Measurements from ENCODE around the gene VAMP2. TPM values are rescaled to one million over a fixed set of nuclear protein-coding genes. Genes with fewer than 3 reads are reported as not detected.

The VAMP2 gene
- total and polyA plus RNA-seq, 9 of the 15 experiments (the other 6 are each of a cell fraction or from before 2014, with no cell fraction given): 2.3 to 31.8 (median 6.0) TPM

- no peak for TF ChIP-seq ZNF282 (CRISPR knock-in tag; IDR thresholded peaks at IDR 0.05)
- no peak for TF ChIP-seq PRMT5 (CRISPR knock-in tag; IDR thresholded peaks at IDR 0.05)
- no peak for TF ChIP-seq THAP12 (CRISPR knock-in tag; IDR thresholded peaks at IDR 0.05)
- no peak for TF ChIP-seq ZNF444 (CRISPR knock-in tag; IDR thresholded peaks at IDR 0.05)
- TF ChIP-seq HEY1 (CRISPR knock-in tag; IDR thresholded peaks at IDR 0.05; ENCODE audit: borderline replicate concordance): no peak
- TF ChIP-seq POLR3A (IDR thresholded peaks at IDR 0.05; ENCODE audit: borderline replicate concordance, extremely low read depth, insufficient read depth, insufficient read length): peak; percentile 86
- TF ChIP-seq MTA3 (IDR thresholded peaks at IDR 0.05; ENCODE audit: borderline replicate concordance): 0 out of 2 replicates have a peak, but pooled peaks have one; percentile 51
- TF ChIP-seq CEBPG (CRISPR knock-in tag; IDR thresholded peaks at IDR 0.05): peak; percentile 43; the same call in 1 of the 2 replicates
- no peak for TF ChIP-seq CEBPG (tag; conservative IDR thresholded peaks at IDR 0.05 in 1 of 2, IDR thresholded peaks at IDR 0.05 in 1 of 2)
- no peak for TF ChIP-seq HDAC8 (tag; IDR thresholded peaks at IDR 0.05)
- TF ChIP-seq CREB3L1 (IDR thresholded peaks at IDR 0.05; ENCODE audit: borderline replicate concordance, low read depth): no peak
- no peak for TF ChIP-seq CBFB (CRISPR knock-in tag; IDR thresholded peaks at IDR 0.05)
- no peak; the same call in none of the 2 replicates for TF ChIP-seq EGR1 (conservative IDR thresholded peaks at IDR 0.05)
- TF ChIP-seq ZNF511 (CRISPR knock-in tag; IDR thresholded peaks at IDR 0.05): no peak
- TF ChIP-seq MAZ (CRISPR knock-in tag; conservative IDR thresholded peaks at IDR 0.05 in 1 of 2, IDR thresholded peaks at IDR 0.05 in 1 of 2): peak in 1 of 2 experiments; percentile 70; a peak in 2 of 4 replicates
- no peak for TF ChIP-seq ZNF121 (CRISPR knock-in tag; conservative IDR thresholded peaks at IDR 0.05)
- no peak for TF ChIP-seq POLR2AphosphoS5 (IDR thresholded peaks at IDR 0.05; ENCODE audit: control insufficient read depth, insufficient read depth, low read depth, low read length)
- TF ChIP-seq ZC3H11A (IDR thresholded peaks at IDR 0.05; ENCODE audit: low read depth, low read length): no peak
- TF ChIP-seq GABPB1 (CRISPR knock-in tag; IDR thresholded peaks at IDR 0.05): peak; percentile 78
- peak; percentile 36 for TF ChIP-seq L3MBTL2 (IDR thresholded peaks at IDR 0.05)
- TF ChIP-seq BRD4 (IDR thresholded peaks at IDR 0.05): no peak
- no peak for TF ChIP-seq FOXA1 (IDR thresholded peaks at IDR 0.05; ENCODE audit: borderline replicate concordance)
- no peak for TF ChIP-seq RFX1 (IDR thresholded peaks at IDR 0.05)
- TF ChIP-seq MXI1 (IDR thresholded peaks at IDR 0.05; ENCODE audit: low read depth, low read length): 0 out of 2 replicates have a peak, but pooled peaks have one; percentile 35
- 0 out of 4 replicates have a peak, but pooled peaks of 1 of the 2 experiments have one; percentile 21 for TF ChIP-seq SRF (CRISPR knock-in tag; IDR thresholded peaks at IDR 0.05)
- no peak for TF ChIP-seq KLF10 (CRISPR knock-in tag; IDR thresholded peaks at IDR 0.05)
These were observed 24.2 kb upstream of the VAMP2 start (continued) for GRCh38 chr17:8186787-8187516.
